ENCODE measurements around the gene RNASEH1. TPM values are rescaled to one million over a fixed set of nuclear protein-coding genes. Genes with fewer than 3 reads are reported as not detected.

RNASEH1 gene
- total and polyA plus RNA-seq, 5 donors from 2014 or later, result 29.7 to 33.2 (median 30.8) TPM

DNA sequence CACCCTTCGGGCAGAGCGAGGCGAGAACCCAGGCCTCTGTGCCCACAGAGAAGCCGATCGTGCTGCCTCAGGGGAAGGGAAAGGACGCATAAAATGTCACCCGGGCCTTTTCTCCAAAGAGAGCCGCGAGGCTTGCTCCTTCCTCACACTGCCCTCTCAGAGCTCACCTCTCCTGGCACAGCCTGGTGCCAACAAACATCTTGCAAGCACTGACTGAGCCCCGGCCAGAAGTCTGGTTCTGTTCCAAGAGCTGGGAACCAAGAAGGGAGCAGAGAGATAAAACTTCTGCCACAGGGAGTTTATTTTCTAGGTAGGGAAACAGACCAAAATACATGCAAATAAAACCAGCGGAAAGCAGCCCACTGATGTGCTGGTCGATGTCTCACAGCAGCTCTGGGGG, 25.2 kb downstream of the RNASEH1 start:
- Histone ChIP-seq H3K27ac (ENCODE audit: insufficient read depth, low read length, poor library complexity, severe bottlenecking) (no peak overlapping the region), H3K36me3 (ENCODE audit: control insufficient read depth, insufficient read depth, low read length) (no peaks in the 10 kb centered on the region), H3K27me3 (ENCODE audit: control insufficient read depth, insufficient read depth, low read length) (no peaks in the 10 kb centered on the region), H3K4me3 (ENCODE audit: low read depth, low read length) (no peak overlapping the region), H3K4me1 (ENCODE audit: control insufficient read depth, insufficient read depth, low read length, poor library complexity, severe bottlenecking) (no peaks in the 10 kb centered on the region), H3K9me3 (ENCODE audit: control insufficient read depth in 2 of 2, low read length in 2 of 2) (no peaks in the 10 kb centered on the region)
- no peaks in the 10 kb centered on the region for H3K9me3 Mint-ChIP-seq
- H3K27ac Mint-ChIP-seq, result no peak overlapping the region
- H3K4me1 Mint-ChIP-seq, result peaks cover 0 to 5% (median 0%) of the 10 kb centered on the region in 4 donors
- no peak overlapping the region for H3K4me3 Mint-ChIP-seq
- ATAC-seq (ENCODE audit: low read depth in 2 of 2) (no peak), DNase-seq (no peak)
- H3K36me3 Mint-ChIP-seq, result no peaks in the 10 kb centered on the region
- no peaks in the 10 kb centered on the region for H3K27me3 Mint-ChIP-seq

DNA sequence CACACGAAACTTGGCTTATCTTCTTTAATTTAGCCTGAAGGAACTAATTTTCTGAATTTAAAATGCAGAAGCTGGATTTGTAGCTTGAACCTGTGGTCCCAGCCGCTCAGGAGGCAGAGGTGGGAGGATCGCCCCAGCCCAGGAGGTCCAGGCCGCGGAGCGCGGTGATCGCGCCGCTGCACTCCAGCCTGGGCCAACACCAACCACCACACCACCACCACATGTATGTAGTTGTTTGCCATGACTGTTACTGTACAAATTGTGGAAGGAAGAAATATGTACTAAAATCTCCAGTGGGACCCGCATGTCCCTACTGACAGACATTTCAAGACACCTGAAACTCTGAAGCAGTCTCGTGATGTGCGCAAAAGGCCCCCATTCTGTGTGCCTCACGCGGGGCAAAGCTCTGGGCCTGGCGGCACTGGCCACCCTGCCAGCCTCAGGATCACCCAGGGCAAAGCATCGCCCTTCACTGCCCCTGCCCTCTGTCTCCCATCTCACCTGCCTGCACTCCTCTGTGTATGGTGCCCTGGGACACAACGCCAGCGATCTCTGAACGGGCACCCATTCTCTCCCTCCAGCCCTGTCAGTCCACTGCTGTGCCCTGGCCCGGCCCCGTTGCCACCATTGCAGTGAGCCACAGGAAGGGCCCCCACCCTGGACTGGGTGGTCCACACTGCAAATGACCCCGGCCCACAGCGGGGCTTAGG, 28.7 kb downstream of the RNASEH1 start:
- no peaks in the 10 kb centered on the region for H3K9me3 ChIP-seq (ENCODE audit: control insufficient read depth in 2 of 2, low read length in 2 of 2)
- no peak for DNase-seq
- no peaks in the 10 kb centered on the region for H3K36me3 ChIP-seq (ENCODE audit: control insufficient read depth, insufficient read depth, low read length)
- Mint-ChIP-seq H3K4me1 (no peaks in the 10 kb centered on the region), H3K9me3 (no peaks in the 10 kb centered on the region), H3K4me3 (no peak overlapping the region), H3K27me3 (no peaks in the 10 kb centered on the region), H3K27ac (peak overlapping the region in 1 of 3 donors; percentile 46), H3K36me3 (no peaks in the 10 kb centered on the region)
- H3K4me3 ChIP-seq (ENCODE audit: low read depth, low read length), result no peak overlapping the region
- no peaks in the 10 kb centered on the region for H3K4me1 ChIP-seq (ENCODE audit: control insufficient read depth, insufficient read depth, low read length, poor library complexity, severe bottlenecking)
- H3K27me3 ChIP-seq (ENCODE audit: control insufficient read depth, insufficient read depth, low read length), result no peaks in the 10 kb centered on the region
- no peak for ATAC-seq (ENCODE audit: low read depth in 2 of 2)
- no peak overlapping the region for H3K27ac ChIP-seq (ENCODE audit: insufficient read depth, low read length, poor library complexity, severe bottlenecking)

DNA sequence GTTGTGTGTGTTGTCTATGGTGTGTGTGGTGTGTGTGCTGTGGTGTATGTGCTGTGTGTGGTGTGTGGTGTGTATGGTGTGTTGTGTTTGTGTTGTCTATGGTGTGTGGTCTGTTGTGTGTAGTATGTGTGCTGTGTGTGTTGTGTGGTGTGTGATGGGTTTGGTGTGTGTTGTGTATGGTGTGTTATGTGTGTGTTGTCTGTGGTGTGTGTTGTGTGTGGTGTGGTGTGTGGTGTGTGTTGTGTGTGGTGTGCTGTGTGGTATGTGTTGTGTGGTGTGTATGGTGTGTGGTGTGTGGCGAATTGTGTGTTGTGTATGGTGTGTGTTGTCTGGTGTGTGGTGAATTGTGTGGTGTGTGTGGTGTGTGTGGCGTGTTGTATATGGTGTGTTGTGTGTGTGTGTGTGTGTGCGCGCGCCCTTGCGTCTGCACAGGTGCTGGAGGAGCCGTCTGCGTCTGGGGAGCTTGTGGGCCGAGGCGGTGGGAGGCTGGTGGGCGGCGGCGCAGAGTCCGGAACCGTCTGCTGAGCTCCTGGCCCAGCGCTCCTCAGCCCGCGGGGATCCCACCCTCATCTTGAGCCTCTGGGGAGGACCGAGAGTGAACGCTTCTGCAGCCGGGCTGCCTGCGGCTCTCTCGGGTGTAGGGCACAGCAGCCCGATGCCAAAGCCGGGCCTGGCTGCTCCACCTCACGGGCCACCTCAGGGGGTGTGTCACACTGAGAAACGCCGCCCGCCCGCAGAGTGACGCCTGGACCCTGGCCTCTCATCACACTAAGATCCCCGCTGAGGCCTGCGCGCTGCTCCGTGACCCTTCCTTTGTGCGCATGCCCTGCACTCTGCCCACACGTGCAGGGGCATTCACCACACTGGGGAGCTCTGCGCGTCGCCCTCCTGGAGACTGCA, 30.0 kb downstream of the RNASEH1 start:
- Mint-ChIP-seq H3K9me3 (no peaks in the 10 kb centered on the region), H3K36me3 (no peaks in the 10 kb centered on the region), H3K4me1 (peaks cover 0 to 5% (median 0%) of the 10 kb centered on the region in 4 donors), H3K27ac (no peak overlapping the region), H3K27me3 (no peaks in the 10 kb centered on the region), H3K4me3 (no peak overlapping the region)
- H3K27ac ChIP-seq (ENCODE audit: insufficient read depth, low read length, poor library complexity, severe bottlenecking), result no peak overlapping the region
- H3K27me3 ChIP-seq (ENCODE audit: control insufficient read depth, insufficient read depth, low read length), result no peaks in the 10 kb centered on the region
- DNase-seq (no peak), ATAC-seq (ENCODE audit: low read depth in 2 of 2) (no peak)
- H3K4me3 ChIP-seq (ENCODE audit: low read depth, low read length), result no peak overlapping the region
- no peaks in the 10 kb centered on the region for H3K4me1 ChIP-seq (ENCODE audit: control insufficient read depth, insufficient read depth, low read length, poor library complexity, severe bottlenecking)
- no peaks in the 10 kb centered on the region for H3K36me3 ChIP-seq (ENCODE audit: control insufficient read depth, insufficient read depth, low read length)
- H3K9me3 ChIP-seq (ENCODE audit: control insufficient read depth in 2 of 2, low read length in 2 of 2), result no peaks in the 10 kb centered on the region

DNA sequence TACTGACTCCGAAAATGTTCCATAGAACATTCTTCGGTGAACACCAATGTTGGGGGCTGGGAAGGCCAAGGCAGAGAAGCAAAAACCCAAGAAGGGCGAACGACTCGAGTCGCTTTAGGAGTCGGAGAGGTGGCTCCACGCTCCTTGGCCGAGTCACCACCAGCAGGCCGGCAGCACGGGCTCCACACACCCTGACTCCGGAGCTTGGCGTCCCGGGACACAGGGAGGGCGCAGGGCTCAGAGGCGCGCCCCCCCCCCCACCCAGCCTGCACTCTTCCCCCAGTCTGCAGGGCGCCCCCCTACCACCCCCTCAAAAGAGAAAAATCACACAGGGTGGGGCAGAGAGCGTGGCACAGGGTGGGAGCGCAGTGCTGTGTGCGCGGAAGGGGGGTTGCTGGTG, 31.3 kb downstream of the RNASEH1 start:
- Histone ChIP-seq H3K27me3 (ENCODE audit: control insufficient read depth, insufficient read depth, low read length) (no peaks in the 10 kb centered on the region), H3K27ac (ENCODE audit: insufficient read depth, low read length, poor library complexity, severe bottlenecking) (no peak overlapping the region), H3K4me1 (ENCODE audit: control insufficient read depth, insufficient read depth, low read length, poor library complexity, severe bottlenecking) (no peaks in the 10 kb centered on the region), H3K9me3 (ENCODE audit: control insufficient read depth in 2 of 2, low read length in 2 of 2) (no peaks in the 10 kb centered on the region), H3K36me3 (ENCODE audit: control insufficient read depth, insufficient read depth, low read length) (no peaks in the 10 kb centered on the region), H3K4me3 (ENCODE audit: low read depth, low read length) (no peak overlapping the region)
- Mint-ChIP-seq H3K4me3 (no peak overlapping the region), H3K27me3 (no peaks in the 10 kb centered on the region), H3K4me1 (peaks cover 2 to 10% (median 4%) of the 10 kb centered on the region in 4 donors), H3K27ac (peak overlapping the region in 1 of 3 donors; percentile 2), H3K9me3 (no peaks in the 10 kb centered on the region), H3K36me3 (no peaks in the 10 kb centered on the region)
- DNase-seq, result no peak
- no peak for ATAC-seq (ENCODE audit: low read depth in 2 of 2)

DNA sequence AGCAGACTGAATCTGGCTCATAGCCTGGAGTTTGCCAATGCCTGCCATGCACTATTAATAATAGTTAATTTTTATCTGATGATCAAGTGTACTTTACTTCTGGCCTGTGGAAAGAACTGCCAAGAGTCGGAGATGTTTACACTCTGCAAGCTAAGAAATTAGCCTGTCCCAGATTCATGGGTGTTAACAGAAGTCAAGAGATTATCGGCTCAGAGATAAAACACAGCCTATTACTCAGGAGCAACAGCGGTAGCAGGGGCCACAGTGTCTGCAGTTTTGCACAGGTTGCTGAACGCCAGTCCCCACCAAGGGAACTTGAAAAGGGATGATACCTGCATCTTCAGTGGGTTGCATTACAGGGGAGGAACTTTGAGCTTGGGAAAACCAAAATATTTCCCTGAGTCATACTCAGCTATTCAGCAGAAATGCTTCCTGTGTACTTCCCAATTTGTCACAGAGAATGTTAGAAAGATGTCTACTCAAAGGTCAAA, 34.5 kb downstream of the RNASEH1 start:
- peaks cover 0 to 4% (median 0%) of the 10 kb centered on the region in 7 donors for H3K9me3 Mint-ChIP-seq
- Histone ChIP-seq H3K36me3 (ENCODE audit: control insufficient read depth, insufficient read depth, low read length) (no peaks in the 10 kb centered on the region), H3K27me3 (ENCODE audit: control insufficient read depth, insufficient read depth, low read length) (no peaks in the 10 kb centered on the region), H3K9me3 (ENCODE audit: control insufficient read depth in 2 of 2, low read length in 2 of 2) (no peaks in the 10 kb centered on the region), H3K27ac (ENCODE audit: insufficient read depth, low read length, poor library complexity, severe bottlenecking) (no peak overlapping the region), H3K4me3 (ENCODE audit: low read depth, low read length) (no peak overlapping the region), H3K4me1 (ENCODE audit: control insufficient read depth, insufficient read depth, low read length, poor library complexity, severe bottlenecking) (peaks cover 18% of the 10 kb centered on the region)
- ATAC-seq (ENCODE audit: low read depth in 2 of 2) (no peak), DNase-seq (no peak)
- peaks cover 20 to 31% (median 26%) of the 10 kb centered on the region in 4 donors for H3K4me1 Mint-ChIP-seq
- H3K27me3 Mint-ChIP-seq, result no peaks in the 10 kb centered on the region
- no peak overlapping the region for H3K27ac Mint-ChIP-seq
- no peak overlapping the region for H3K4me3 Mint-ChIP-seq
- H3K36me3 Mint-ChIP-seq, result peaks cover 3% of the 10 kb centered on the region

DNA sequence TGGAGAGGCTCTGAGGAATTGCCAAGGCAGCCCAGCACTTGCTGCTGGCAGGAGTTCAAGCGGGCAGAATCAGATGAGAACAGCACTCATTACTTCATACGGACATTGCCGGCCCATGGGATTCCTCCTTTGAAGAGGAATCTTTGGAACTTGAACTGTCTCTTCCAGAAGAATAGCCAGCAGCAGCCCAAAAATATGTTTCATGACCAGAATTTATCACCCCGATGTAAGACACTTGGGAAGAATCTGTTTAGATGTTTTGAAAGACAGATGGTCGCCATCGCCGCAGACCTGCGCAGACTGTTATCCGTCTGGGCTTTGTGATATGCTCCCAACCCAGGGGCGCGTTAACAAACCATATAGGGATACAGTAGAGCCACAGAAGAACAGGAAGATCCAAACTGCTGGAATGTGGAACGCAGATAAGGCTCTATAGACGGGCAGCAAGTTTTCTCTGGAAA, 35.1 kb downstream of the RNASEH1 start:
- ATAC-seq (ENCODE audit: low read depth in 2 of 2), result no peak
- Histone ChIP-seq H3K27ac (ENCODE audit: insufficient read depth, low read length, poor library complexity, severe bottlenecking) (no peak overlapping the region), H3K27me3 (ENCODE audit: control insufficient read depth, insufficient read depth, low read length) (no peaks in the 10 kb centered on the region), H3K36me3 (ENCODE audit: control insufficient read depth, insufficient read depth, low read length) (no peaks in the 10 kb centered on the region), H3K9me3 (ENCODE audit: control insufficient read depth in 2 of 2, low read length in 2 of 2) (no peaks in the 10 kb centered on the region), H3K4me1 (ENCODE audit: control insufficient read depth, insufficient read depth, low read length, poor library complexity, severe bottlenecking) (peaks cover 22% of the 10 kb centered on the region), H3K4me3 (ENCODE audit: low read depth, low read length) (no peak overlapping the region)
- Mint-ChIP-seq H3K9me3 (peaks cover 0 to 4% (median 0%) of the 10 kb centered on the region in 7 donors), H3K27ac (no peak overlapping the region), H3K27me3 (no peaks in the 10 kb centered on the region), H3K4me1 (peaks cover 20 to 34% (median 29%) of the 10 kb centered on the region in 4 donors), H3K36me3 (peaks cover 3% of the 10 kb centered on the region), H3K4me3 (peak overlapping the region in 1 of 4 donors; percentile 59)
- DNase-seq, result no peak

DNA sequence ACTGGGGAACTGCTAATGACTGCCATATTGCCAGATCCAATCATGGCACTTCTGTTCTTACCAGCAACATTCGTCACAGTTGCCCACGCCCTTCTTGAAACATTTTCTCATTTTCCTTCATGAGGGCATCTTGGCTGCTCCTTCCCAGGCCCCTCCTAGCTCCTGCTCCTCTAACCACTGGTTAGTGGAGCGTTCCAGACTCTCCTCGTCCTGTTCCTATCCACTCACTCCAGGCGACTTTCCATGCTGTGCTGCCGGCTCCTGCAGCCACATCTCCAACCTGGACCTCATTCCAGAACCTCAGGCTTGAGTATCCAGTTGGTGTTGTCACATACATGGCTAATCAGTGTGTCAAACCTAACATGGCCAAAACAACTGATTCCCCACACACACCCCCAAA, 37.5 kb downstream of the RNASEH1 start:
- H3K9me3 Mint-ChIP-seq, result peaks cover 0 to 4% (median 2%) of the 10 kb centered on the region in 7 donors
- ATAC-seq (ENCODE audit: low read depth in 2 of 2), result no peak
- no peaks in the 10 kb centered on the region for H3K27me3 ChIP-seq (ENCODE audit: control insufficient read depth, insufficient read depth, low read length)

More for the DNA sequence above, 37.5 kb downstream of the RNASEH1 start:
- peaks cover 24% of the 10 kb centered on the region for H3K4me1 ChIP-seq (ENCODE audit: control insufficient read depth, insufficient read depth, low read length, poor library complexity, severe bottlenecking)
- H3K27me3 Mint-ChIP-seq, result no peaks in the 10 kb centered on the region
- no peak for DNase-seq
- peak overlapping the region; percentile 93 to 95 (median 94) for H3K4me3 Mint-ChIP-seq
- no peaks in the 10 kb centered on the region for H3K36me3 ChIP-seq (ENCODE audit: control insufficient read depth, insufficient read depth, low read length)
- H3K4me1 Mint-ChIP-seq, result peaks cover 20 to 42% (median 40%) of the 10 kb centered on the region in 4 donors
- H3K9me3 ChIP-seq (ENCODE audit: control insufficient read depth in 2 of 2, low read length in 2 of 2), result no peaks in the 10 kb centered on the region
- H3K27ac Mint-ChIP-seq, result peak overlapping the region in 2 of 3 donors; percentile 89 to 91
- H3K27ac ChIP-seq (ENCODE audit: insufficient read depth, low read length, poor library complexity, severe bottlenecking), result no peak overlapping the region
- peaks cover 6% of the 10 kb centered on the region for H3K36me3 Mint-ChIP-seq
- peak overlapping the region; percentile 89 for H3K4me3 ChIP-seq (ENCODE audit: low read depth, low read length)
